ENCODE results near the gene NUAK1.

Gene NUAK1

GRCh38 chr12:106074361-106074705 lies 64.4 kb downstream of the NUAK1 start:
- no peak overlapping the region for H3K27ac ChIP-seq
- no peaks in the 10 kb centered on the region for H3K9me3 ChIP-seq (ENCODE audit: severe bottlenecking)
- DNase-seq, result no peak
- no peak for TF ChIP-seq CTCF (IDR thresholded peaks at IDR 0.05; ENCODE audit: low read depth, low read length)
- no peak overlapping the region for H3K4me3 ChIP-seq (ENCODE audit: low read depth, low read length)
- H3K27me3 ChIP-seq (ENCODE audit: insufficient read depth, low read depth, severe bottlenecking), result no peaks in the 10 kb centered on the region
- H3K36me3 ChIP-seq, result no peaks in the 10 kb centered on the region

GRCh38 chr12:106073179-106073578 lies 65.6 kb downstream of the NUAK1 start:
- no peak for DNase-seq
- Histone ChIP-seq H3K9me3 (ENCODE audit: severe bottlenecking) (no peaks in the 10 kb centered on the region), H3K27me3 (ENCODE audit: insufficient read depth, low read depth, severe bottlenecking) (no peaks in the 10 kb centered on the region), H3K4me3 (ENCODE audit: low read depth, low read length) (no peak overlapping the region), H3K27ac (no peak overlapping the region), H3K36me3 (no peaks in the 10 kb centered on the region)
- no peak for TF ChIP-seq CTCF (IDR thresholded peaks at IDR 0.05; ENCODE audit: low read depth, low read length)

- no peaks in the 10 kb centered on the region for H3K27me3 ChIP-seq (ENCODE audit: insufficient read depth, low read depth, severe bottlenecking)
- no peaks in the 10 kb centered on the region for H3K9me3 ChIP-seq (ENCODE audit: severe bottlenecking)
- no peak for TF ChIP-seq CTCF (IDR thresholded peaks at IDR 0.05; ENCODE audit: low read depth, low read length)
- no peaks in the 10 kb centered on the region for H3K36me3 ChIP-seq
- H3K4me3 ChIP-seq (ENCODE audit: low read depth, low read length), result no peak overlapping the region
- no peak for DNase-seq
- H3K27ac ChIP-seq, result no peak overlapping the region
These were observed 66.0 kb downstream of the NUAK1 start for GRCh38 chr12:106072751-106073150.

GRCh38 chr12:106071686-106072085 lies 67.1 kb downstream of the NUAK1 start:
- no peak for DNase-seq
- Histone ChIP-seq H3K36me3 (no peaks in the 10 kb centered on the region), H3K4me3 (ENCODE audit: low read depth, low read length) (no peak overlapping the region), H3K9me3 (ENCODE audit: severe bottlenecking) (no peaks in the 10 kb centered on the region), H3K27me3 (ENCODE audit: insufficient read depth, low read depth, severe bottlenecking) (no peaks in the 10 kb centered on the region), H3K27ac (no peak overlapping the region)
- TF ChIP-seq CTCF (IDR thresholded peaks at IDR 0.05; ENCODE audit: low read depth, low read length), result no peak

- DNase-seq, result no peak
- Histone ChIP-seq H3K36me3 (no peaks in the 10 kb centered on the region), H3K27me3 (ENCODE audit: insufficient read depth, low read depth, severe bottlenecking) (no peaks in the 10 kb centered on the region), H3K27ac (no peak overlapping the region), H3K4me3 (ENCODE audit: low read depth, low read length) (no peak overlapping the region), H3K9me3 (ENCODE audit: severe bottlenecking) (no peaks in the 10 kb centered on the region)
- no peak for TF ChIP-seq CTCF (IDR thresholded peaks at IDR 0.05; ENCODE audit: low read depth, low read length)
These were observed 68.1 kb downstream of the NUAK1 start for GRCh38 chr12:106070611-106071010.

- no peak overlapping the region for H3K27ac ChIP-seq
- DNase-seq, result no peak
- no peaks in the 10 kb centered on the region for H3K27me3 ChIP-seq (ENCODE audit: insufficient read depth, low read depth, severe bottlenecking)
- no peaks in the 10 kb centered on the region for H3K36me3 ChIP-seq
- no peak for TF ChIP-seq CTCF (IDR thresholded peaks at IDR 0.05; ENCODE audit: low read depth, low read length)
- H3K4me3 ChIP-seq (ENCODE audit: low read depth, low read length), result no peak overlapping the region
- no peaks in the 10 kb centered on the region for H3K9me3 ChIP-seq (ENCODE audit: severe bottlenecking)
These were observed 68.6 kb downstream of the NUAK1 start for GRCh38 chr12:106070147-106070546.

Data from WERI-Rb-1 (cell line).